ENCODE results near the gene ATOH8.

GRCh38 chr2:85732467-85733120 is 21.2 kb upstream of the ATOH8 start:
- TF ChIP-seq CTCF (IDR thresholded peaks at IDR 0.05) (no peak), POLR2A (IDR thresholded peaks at IDR 0.05) (no peak)

All from thyroid gland (tissue), 4 donors.